ENCODE measurements around the gene SOX13. TPM values are rescaled to one million over a fixed set of nuclear protein-coding genes. Genes with fewer than 3 reads are reported as not detected.

The SOX13 gene
- total and polyA plus RNA-seq, 10 of the 15 experiments (the other 5 are each of a cell fraction or from before 2014, with no cell fraction given) = 0.04 to 0.31 (median 0.11) TPM; not detected in 7

- ChIA-PET POLR2A (no interaction called here), RAD21 (ENCODE audit: unreplicated experiment) (interaction anchor here (0.8 to 1.4 kb wide), 3 partner anchors 12 to 66 kb away, joined by 3 to 5 read pairs (median 3); no protein-coding TSS in a partner anchor), CTCF (interaction anchor here (0.6 to 1.0 kb wide), 2 partner anchors 66 to 132 kb away, joined by 3 read pairs; no protein-coding TSS in a partner anchor), SMC1A (ENCODE audit: uncharacterized antibody, unreplicated experiment) (no interaction called here)
- Histone ChIP-seq H2AFZ (ENCODE audit: control insufficient read depth, low read depth, low read length) (no peak overlapping the region), H3K27me3 (replicated peaks in 1 of 2; ENCODE audit: control insufficient read depth in 2 of 2, insufficient read depth in 2 of 2, low read length in 1 of 2) (peaks cover 0 to 1% of the 10 kb centered on the region in 2 experiments; a peak in 3 of 4 replicates), H3K79me2 (ENCODE audit: control insufficient read depth, insufficient read depth, low read length) (no peaks in the 10 kb centered on the region), H3K9ac (ENCODE audit: control insufficient read depth, insufficient read depth, low read length) (no peak overlapping the region), H4K20me1 (ENCODE audit: control insufficient read depth, insufficient read depth) (no peaks in the 10 kb centered on the region), H3K4me1 (ENCODE audit: control insufficient read depth, insufficient read depth, low read length) (no peaks in the 10 kb centered on the region), H3K4me2 (ENCODE audit: control insufficient read depth, insufficient read depth) (no peak overlapping the region), H3K36me3 (ENCODE audit: control insufficient read depth in 2 of 2, insufficient read depth in 2 of 2, low read length in 1 of 2) (no peaks in the 10 kb centered on the region), H3K4me3 (no peak overlapping the region), H3K27ac (ENCODE audit: control insufficient read depth, insufficient read depth) (no peak overlapping the region), H3K9me3 (replicated peaks; ENCODE audit: control insufficient read depth, insufficient read depth, low read length) (no peaks in the 10 kb centered on the region)
- no peak for FAIRE-seq
- DNase-seq (ENCODE audit: low read depth, low spot score) = no peak
- WGBS (ENCODE audit: insufficient coverage, insufficient replicate concordance, low lambda C conversion rate, missing lambda C conversion rate) = 55% methylated on average over 2 of the region's 2 CpGs
- intact Hi-C loops (cut with micrococcal nuclease; ENCODE audit: unreplicated experiment) = no loop called here
- no TSS peak for BruUV-seq (replicated peaks)
- in situ Hi-C loops (cut with MboI) = no loop called here
- ATAC-seq = no peak
- no peak for TF ChIP-seq ATF7 (IDR thresholded peaks at IDR 0.05; ENCODE audit: low read depth)
Measured at GRCh38 chr1:204062106-204062505, 10.8 kb upstream of the SOX13 start.

- FAIRE-seq = no peak
- in situ Hi-C loops (cut with MboI) (no loop called here), intact Hi-C loops (cut with micrococcal nuclease; ENCODE audit: unreplicated experiment) (no loop called here)
- H3K4me1 ChIP-seq (ENCODE audit: control insufficient read depth, insufficient read depth, low read length) = no peaks in the 10 kb centered on the region
- no peak overlapping the region for H3K4me3 ChIP-seq
- ChIA-PET SMC1A (ENCODE audit: uncharacterized antibody, unreplicated experiment) (no interaction called here), POLR2A (no interaction called here), CTCF (no interaction called here), RAD21 (ENCODE audit: unreplicated experiment) (no interaction called here)
- no TSS peak for BruUV-seq (replicated peaks)
- H3K9me3 ChIP-seq (replicated peaks; ENCODE audit: control insufficient read depth, insufficient read depth, low read length) = no peaks in the 10 kb centered on the region
- no peak for ATAC-seq
- no peak overlapping the region for H3K9ac ChIP-seq (ENCODE audit: control insufficient read depth, insufficient read depth, low read length)
- no peaks in the 10 kb centered on the region for H3K36me3 ChIP-seq (ENCODE audit: control insufficient read depth in 2 of 2, insufficient read depth in 2 of 2, low read length in 1 of 2)
- no peak for DNase-seq (ENCODE audit: low read depth, low spot score)
- 34% methylated on average over 6 of the region's 8 CpGs for WGBS (ENCODE audit: insufficient coverage, insufficient replicate concordance, low lambda C conversion rate, missing lambda C conversion rate)
- H2AFZ ChIP-seq (ENCODE audit: control insufficient read depth, low read depth, low read length) = no peak overlapping the region
- no peak overlapping the region for H3K27ac ChIP-seq (ENCODE audit: control insufficient read depth, insufficient read depth)
- no peaks in the 10 kb centered on the region for H4K20me1 ChIP-seq (ENCODE audit: control insufficient read depth, insufficient read depth)
- H3K4me2 ChIP-seq (ENCODE audit: control insufficient read depth, insufficient read depth) = no peak overlapping the region
- peaks cover 0 to 1% of the 10 kb centered on the region in 2 experiments; a peak in 3 of 4 replicates for H3K27me3 ChIP-seq (replicated peaks in 1 of 2; ENCODE audit: control insufficient read depth in 2 of 2, insufficient read depth in 2 of 2, low read length in 1 of 2)
- TF ChIP-seq CREM (IDR thresholded peaks at IDR 0.05; ENCODE audit: low read depth) = no peak
- peak; percentile 72 for TF ChIP-seq BMI1 (IDR thresholded peaks at IDR 0.05; ENCODE audit: borderline replicate concordance)
- TF ChIP-seq SPI1 (IDR thresholded peaks at IDR 0.05; ENCODE audit: borderline replicate concordance, insufficient read depth, low read depth, low read length) = peak; percentile 7; the same call in 1 of the 2 replicates
- no peaks in the 10 kb centered on the region for H3K79me2 ChIP-seq (ENCODE audit: control insufficient read depth, insufficient read depth, low read length)
Measured at GRCh38 chr1:204065174-204065985, 7.5 kb upstream of the SOX13 start.
